ENCODE results near the gene ZNF234. TPM values are rescaled to one million over a fixed set of nuclear protein-coding genes. Genes with fewer than 3 reads are reported as not detected.
"Not testable (repeated sequence)": the region's sequence is repeated elsewhere in the genome, so short reads cannot be mapped to it uniquely, and the experiment has no call there.

Gene ZNF234
- total and polyA plus RNA-seq, 9 donors: 6.9 to 13.9 (median 7.4) TPM

GRCh38 chr19:44170660-44171059 lies 29.3 kb downstream of the ZNF234 start:
- H3K4me3 ChIP-seq (ENCODE audit: low read length); H3K27ac ChIP-seq (ENCODE audit: low read length); H3K27me3 ChIP-seq (ENCODE audit: control insufficient read depth, insufficient read depth, low read length); H3K4me1 ChIP-seq (ENCODE audit: control insufficient read depth, insufficient read depth, low read length); DNase-seq: not testable (repeated sequence)
- Histone ChIP-seq H3K9me3 (replicated peaks; ENCODE audit: control insufficient read depth, low read depth, low read length) (peaks cover 21% of the 10 kb centered on the region), H3K36me3 (ENCODE audit: control insufficient read depth, insufficient read depth, low read length) (peaks cover 59% of the 10 kb centered on the region)
- WGBS (ENCODE audit: insufficient coverage): no CpG with 5 or more reads among the region's 6 CpGs

GRCh38 chr19:44176590-44176989 lies 35.2 kb downstream of the ZNF234 start:
- DNase-seq: no peak
- H3K36me3 ChIP-seq (ENCODE audit: control insufficient read depth, insufficient read depth, low read length): peaks cover 46% of the 10 kb centered on the region

GRCh38 chr19:44180968-44181367 lies 39.6 kb downstream of the ZNF234 start:
- Histone ChIP-seq H3K9me3 (replicated peaks; ENCODE audit: control insufficient read depth, low read depth, low read length) (peaks cover 52% of the 10 kb centered on the region), H3K4me1 (ENCODE audit: control insufficient read depth, insufficient read depth, low read length) (no peaks in the 10 kb centered on the region), H3K4me3 (ENCODE audit: low read length) (no peak overlapping the region), H3K27me3 (ENCODE audit: control insufficient read depth, insufficient read depth, low read length) (no peaks in the 10 kb centered on the region), H3K36me3 (ENCODE audit: control insufficient read depth, insufficient read depth, low read length) (peaks cover 14% of the 10 kb centered on the region), H3K27ac (ENCODE audit: low read length) (no peak overlapping the region)
- DNase-seq: no peak

More at GRCh38 chr19:44176590-44176989, 35.2 kb downstream of the ZNF234 start:
- Histone ChIP-seq H3K4me3 (ENCODE audit: low read length) (no peak overlapping the region), H3K27me3 (ENCODE audit: control insufficient read depth, insufficient read depth, low read length) (no peaks in the 10 kb centered on the region), H3K9me3 (replicated peaks; ENCODE audit: control insufficient read depth, low read depth, low read length) (peaks cover 53% of the 10 kb centered on the region), H3K4me1 (ENCODE audit: control insufficient read depth, insufficient read depth, low read length) (no peaks in the 10 kb centered on the region), H3K27ac (ENCODE audit: low read length) (no peak overlapping the region)
- 100% methylated on average over 1 of the region's 3 CpGs for WGBS (ENCODE audit: insufficient coverage)

GRCh38 chr19:44182145-44182544 lies 40.8 kb downstream of the ZNF234 start:
- WGBS (ENCODE audit: insufficient coverage): 82% methylated on average over 2 of the region's 10 CpGs
- no peak overlapping the region for H3K4me3 ChIP-seq (ENCODE audit: low read length)
- no peaks in the 10 kb centered on the region for H3K27me3 ChIP-seq (ENCODE audit: control insufficient read depth, insufficient read depth, low read length)
- no peak overlapping the region for H3K27ac ChIP-seq (ENCODE audit: low read length)
- H3K4me1 ChIP-seq (ENCODE audit: control insufficient read depth, insufficient read depth, low read length): no peaks in the 10 kb centered on the region
- H3K9me3 ChIP-seq (replicated peaks; ENCODE audit: control insufficient read depth, low read depth, low read length): peaks cover 40% of the 10 kb centered on the region
- DNase-seq: no peak
- H3K36me3 ChIP-seq (ENCODE audit: control insufficient read depth, insufficient read depth, low read length): peaks cover 2% of the 10 kb centered on the region

GRCh38 chr19:44190020-44190419 lies 48.7 kb downstream of the ZNF234 start:
- Histone ChIP-seq H3K4me1 (ENCODE audit: control insufficient read depth, insufficient read depth, low read length) (no peaks in the 10 kb centered on the region), H3K4me3 (ENCODE audit: low read length) (no peak overlapping the region), H3K9me3 (replicated peaks; ENCODE audit: control insufficient read depth, low read depth, low read length) (peaks cover 7% of the 10 kb centered on the region), H3K27ac (ENCODE audit: low read length) (no peak overlapping the region), H3K27me3 (ENCODE audit: control insufficient read depth, insufficient read depth, low read length) (no peaks in the 10 kb centered on the region), H3K36me3 (ENCODE audit: control insufficient read depth, insufficient read depth, low read length) (no peaks in the 10 kb centered on the region)
- no peak for DNase-seq
- 100% methylated on average over 3 of the region's 6 CpGs for WGBS (ENCODE audit: insufficient coverage)

- peaks cover 9% of the 10 kb centered on the region for H3K9me3 ChIP-seq (replicated peaks; ENCODE audit: control insufficient read depth, low read depth, low read length)
- H3K27me3 ChIP-seq (ENCODE audit: control insufficient read depth, insufficient read depth, low read length): no peaks in the 10 kb centered on the region
- 63% methylated on average over 3 of the region's 5 CpGs for WGBS (ENCODE audit: insufficient coverage)
- H3K4me1 ChIP-seq (ENCODE audit: control insufficient read depth, insufficient read depth, low read length): no peaks in the 10 kb centered on the region
- H3K36me3 ChIP-seq (ENCODE audit: control insufficient read depth, insufficient read depth, low read length): no peaks in the 10 kb centered on the region
- no peak for DNase-seq
- no peak overlapping the region for H3K4me3 ChIP-seq (ENCODE audit: low read length)
- H3K27ac ChIP-seq (ENCODE audit: low read length): no peak overlapping the region
These were observed 50.8 kb downstream of the ZNF234 start for GRCh38 chr19:44192127-44192526.

- DNase-seq: no peak
These were observed 55.4 kb downstream of the ZNF234 start for GRCh38 chr19:44196772-44197171.

GRCh38 chr19:44202470-44202869 lies 61.1 kb downstream of the ZNF234 start:
- Histone ChIP-seq H3K27me3 (ENCODE audit: control insufficient read depth, insufficient read depth, low read length) (no peaks in the 10 kb centered on the region), H3K36me3 (ENCODE audit: control insufficient read depth, insufficient read depth, low read length) (no peaks in the 10 kb centered on the region), H3K4me1 (ENCODE audit: control insufficient read depth, insufficient read depth, low read length) (no peaks in the 10 kb centered on the region), H3K27ac (ENCODE audit: low read length) (no peak overlapping the region), H3K9me3 (replicated peaks; ENCODE audit: control insufficient read depth, low read depth, low read length) (peaks cover 4% of the 10 kb centered on the region), H3K4me3 (ENCODE audit: low read length) (no peak overlapping the region)
- no CpG with 5 or more reads among the region's 1 CpG for WGBS (ENCODE audit: insufficient coverage)
- DNase-seq: no peak

More at GRCh38 chr19:44196772-44197171, 55.4 kb downstream of the ZNF234 start:
- Histone ChIP-seq H3K9me3 (replicated peaks; ENCODE audit: control insufficient read depth, low read depth, low read length) (peaks cover 6% of the 10 kb centered on the region), H3K27me3 (ENCODE audit: control insufficient read depth, insufficient read depth, low read length) (no peaks in the 10 kb centered on the region), H3K4me3 (ENCODE audit: low read length) (no peak overlapping the region), H3K27ac (ENCODE audit: low read length) (no peak overlapping the region), H3K36me3 (ENCODE audit: control insufficient read depth, insufficient read depth, low read length) (no peaks in the 10 kb centered on the region), H3K4me1 (ENCODE audit: control insufficient read depth, insufficient read depth, low read length) (no peaks in the 10 kb centered on the region)

- Histone ChIP-seq H3K27me3 (ENCODE audit: control insufficient read depth, insufficient read depth, low read length) (no peaks in the 10 kb centered on the region), H3K4me3 (ENCODE audit: low read length) (no peak overlapping the region), H3K27ac (ENCODE audit: low read length) (no peak overlapping the region), H3K36me3 (ENCODE audit: control insufficient read depth, insufficient read depth, low read length) (no peaks in the 10 kb centered on the region), H3K4me1 (ENCODE audit: control insufficient read depth, insufficient read depth, low read length) (no peaks in the 10 kb centered on the region), H3K9me3 (replicated peaks; ENCODE audit: control insufficient read depth, low read depth, low read length) (peaks cover 4% of the 10 kb centered on the region)
- WGBS (ENCODE audit: insufficient coverage): no CpG with 5 or more reads among the region's 2 CpGs
- no peak for DNase-seq
These were observed 61.6 kb downstream of the ZNF234 start for GRCh38 chr19:44202974-44203373.

GRCh38 chr19:44203877-44204276 lies 62.5 kb downstream of the ZNF234 start:
- WGBS (ENCODE audit: insufficient coverage): 90% methylated on average over 20 of the region's 31 CpGs
- not testable (repeated sequence) for H3K9me3 ChIP-seq (replicated peaks; ENCODE audit: control insufficient read depth, low read depth, low read length); H3K27me3 ChIP-seq (ENCODE audit: control insufficient read depth, insufficient read depth, low read length); H3K4me3 ChIP-seq (ENCODE audit: low read length); H3K27ac ChIP-seq (ENCODE audit: low read length); H3K4me1 ChIP-seq (ENCODE audit: control insufficient read depth, insufficient read depth, low read length); H3K36me3 ChIP-seq (ENCODE audit: control insufficient read depth, insufficient read depth, low read length); DNase-seq

GRCh38 chr19:44204772-44205171 lies 63.4 kb downstream of the ZNF234 start:
- no peaks in the 10 kb centered on the region for H3K4me1 ChIP-seq (ENCODE audit: control insufficient read depth, insufficient read depth, low read length)
- DNase-seq: no peak
- no peak overlapping the region for H3K4me3 ChIP-seq (ENCODE audit: low read length)
- H3K36me3 ChIP-seq (ENCODE audit: control insufficient read depth, insufficient read depth, low read length): no peaks in the 10 kb centered on the region
- no peak overlapping the region for H3K27ac ChIP-seq (ENCODE audit: low read length)
- H3K9me3 ChIP-seq (replicated peaks; ENCODE audit: control insufficient read depth, low read depth, low read length): peaks cover 4% of the 10 kb centered on the region
- H3K27me3 ChIP-seq (ENCODE audit: control insufficient read depth, insufficient read depth, low read length): no peaks in the 10 kb centered on the region
- no CpG with 5 or more reads among the region's 2 CpGs for WGBS (ENCODE audit: insufficient coverage)
